Measurements from ENCODE around the gene ANO6.

DNA sequence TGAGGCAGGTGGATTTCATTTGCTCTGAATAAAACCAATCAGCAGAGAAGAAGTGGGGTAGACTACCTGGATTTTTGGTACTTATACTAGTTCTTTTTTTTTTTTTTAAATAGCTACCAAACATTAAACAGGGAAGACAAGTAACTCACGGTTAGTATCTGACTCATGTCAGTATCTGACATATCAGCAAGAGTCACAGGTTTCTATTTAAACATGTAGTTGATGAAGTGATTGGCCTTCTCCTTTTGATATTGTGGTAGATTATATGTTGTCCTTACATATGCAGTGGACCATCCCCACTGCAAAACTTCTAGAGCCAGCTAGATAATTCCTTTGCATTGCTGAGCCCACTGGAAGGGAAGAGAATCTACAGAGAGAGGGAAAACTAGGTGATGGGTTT, 208.0 kb downstream of the ANO6 start:
- no peak for TF ChIP-seq MAX (IDR thresholded peaks at IDR 0.05)
- TF ChIP-seq, protein P1, sequence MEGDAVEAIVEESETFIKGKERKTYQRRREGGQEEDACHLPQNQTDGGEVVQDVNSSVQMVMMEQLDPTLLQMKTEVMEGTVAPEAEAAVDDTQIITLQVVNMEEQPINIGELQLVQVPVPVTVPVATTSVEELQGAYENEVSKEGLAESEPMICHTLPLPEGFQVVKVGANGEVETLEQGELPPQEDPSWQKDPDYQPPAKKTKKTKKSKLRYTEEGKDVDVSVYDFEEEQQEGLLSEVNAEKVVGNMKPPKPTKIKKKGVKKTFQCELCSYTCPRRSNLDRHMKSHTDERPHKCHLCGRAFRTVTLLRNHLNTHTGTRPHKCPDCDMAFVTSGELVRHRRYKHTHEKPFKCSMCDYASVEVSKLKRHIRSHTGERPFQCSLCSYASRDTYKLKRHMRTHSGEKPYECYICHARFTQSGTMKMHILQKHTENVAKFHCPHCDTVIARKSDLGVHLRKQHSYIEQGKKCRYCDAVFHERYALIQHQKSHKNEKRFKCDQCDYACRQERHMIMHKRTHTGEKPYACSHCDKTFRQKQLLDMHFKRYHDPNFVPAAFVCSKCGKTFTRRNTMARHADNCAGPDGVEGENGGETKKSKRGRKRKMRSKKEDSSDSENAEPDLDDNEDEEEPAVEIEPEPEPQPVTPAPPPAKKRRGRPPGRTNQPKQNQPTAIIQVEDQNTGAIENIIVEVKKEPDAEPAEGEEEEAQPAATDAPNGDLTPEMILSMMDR (IDR thresholded peaks at IDR 0.05; ENCODE audit: low read depth, low read length, missing input control), result no peak
- TF ChIP-seq, protein P2, sequence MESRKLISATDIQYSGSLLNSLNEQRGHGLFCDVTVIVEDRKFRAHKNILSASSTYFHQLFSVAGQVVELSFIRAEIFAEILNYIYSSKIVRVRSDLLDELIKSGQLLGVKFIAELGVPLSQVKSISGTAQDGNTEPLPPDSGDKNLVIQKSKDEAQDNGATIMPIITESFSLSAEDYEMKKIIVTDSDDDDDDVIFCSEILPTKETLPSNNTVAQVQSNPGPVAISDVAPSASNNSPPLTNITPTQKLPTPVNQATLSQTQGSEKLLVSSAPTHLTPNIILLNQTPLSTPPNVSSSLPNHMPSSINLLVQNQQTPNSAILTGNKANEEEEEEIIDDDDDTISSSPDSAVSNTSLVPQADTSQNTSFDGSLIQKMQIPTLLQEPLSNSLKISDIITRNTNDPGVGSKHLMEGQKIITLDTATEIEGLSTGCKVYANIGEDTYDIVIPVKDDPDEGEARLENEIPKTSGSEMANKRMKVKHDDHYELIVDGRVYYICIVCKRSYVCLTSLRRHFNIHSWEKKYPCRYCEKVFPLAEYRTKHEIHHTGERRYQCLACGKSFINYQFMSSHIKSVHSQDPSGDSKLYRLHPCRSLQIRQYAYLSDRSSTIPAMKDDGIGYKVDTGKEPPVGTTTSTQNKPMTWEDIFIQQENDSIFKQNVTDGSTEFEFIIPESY (IDR thresholded peaks at IDR 0.05), result no peak
- no peak for TF ChIP-seq JUND (IDR thresholded peaks at IDR 0.05)
- no peak for TF ChIP-seq SP1 (IDR thresholded peaks at IDR 0.05)
- no peak for TF ChIP-seq RAD21 (IDR thresholded peaks at IDR 0.05)
- no peak for TF ChIP-seq NR2F2 (IDR thresholded peaks at IDR 0.05)
- TF ChIP-seq GABPA (IDR thresholded peaks at IDR 0.05 in 1 of 2, conservative IDR thresholded peaks at IDR 0.05 in 1 of 2), result no peak
- no peak for TF ChIP-seq EGR1 (IDR thresholded peaks at IDR 0.05; ENCODE audit: low read depth in 2 of 2)
- no peak for TF ChIP-seq RXRA (IDR thresholded peaks at IDR 0.05)

All from liver (tissue), 3 donors.